Gastroesophageal sphincter (tissue), 3 donors: ENCODE measurements around the gene CDH13.

Source experiments
- CTCF ChIP-seq, 4 experiments: fragments of 200-600 bp in 2 of 4; fragments of 450-650 bp in 2 of 4; sonication (generic) in 1 of 4; IDR thresholded peaks; one replicate each; pipeline ENCODE4 v1.5.1; 2017 to 2019; ENCODE audit warnings: antibody characterized with exemption in 4 of 4, mild to moderate bottlenecking in 2 of 4, moderate library complexity in 2 of 4
- EP300 ChIP-seq: sonication (generic); formaldehyde crosslinking; IDR thresholded peaks from one replicate; pipeline ENCODE4 v1.6.1; 2017; ENCODE audit warnings: antibody characterized with exemption, mild to moderate bottlenecking
- POLR2A ChIP-seq, 2 donors: fragments of 450-650 bp; IDR thresholded peaks; one replicate each; pipeline ENCODE4 v1.6.1; 2017; ENCODE audit warnings: antibody characterized with exemption in 2 of 2, mild to moderate bottlenecking in 2 of 2, moderate library complexity in 1 of 2
- POLR2AphosphoS5 ChIP-seq: sonication (generic); formaldehyde crosslinking; IDR thresholded peaks from one replicate; pipeline ENCODE4 v1.6.1; 2017; ENCODE audit warnings: antibody characterized with exemption

DNA sequence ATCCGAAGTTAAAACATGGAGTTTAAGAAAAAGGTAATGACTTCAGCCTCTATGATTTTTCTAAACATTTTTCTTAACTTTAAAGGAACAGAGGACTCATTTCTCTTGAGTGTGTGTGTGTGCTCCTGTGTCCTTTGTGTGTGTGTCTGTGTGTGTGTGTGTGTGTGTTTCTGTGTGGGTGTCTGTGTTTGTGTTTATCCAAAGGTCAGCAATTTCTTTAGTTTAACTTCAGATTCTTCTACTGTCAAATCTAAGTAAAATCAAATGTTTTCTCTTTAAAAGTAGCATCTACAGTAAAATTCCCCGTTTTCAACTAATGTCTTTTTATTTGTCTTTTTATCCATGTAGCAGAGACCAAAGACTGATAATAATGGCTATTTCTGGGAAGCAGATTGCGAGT lies 1212.8 kb downstream of the CDH13 start:
- TF ChIP-seq POLR2A (IDR thresholded peaks at IDR 0.05) (no peak), CTCF (IDR thresholded peaks at IDR 0.05) (no peak), POLR2AphosphoS5 (no peak), EP300 (no peak)
